Measurements from ENCODE around the gene DENND1C. TPM values are rescaled to one million over a fixed set of nuclear protein-coding genes. Genes with fewer than 3 reads are reported as not detected.

DENND1C gene
- total and polyA plus RNA-seq, 7 donors: 0.17 to 0.93 (median 0.27) TPM

- no peak for ATAC-seq
- no peaks in the 10 kb centered on the region for H3K9me3 ChIP-seq
Observed at GRCh38 chr19:6522712-6523111, 41.1 kb upstream of the DENND1C start.

GRCh38 chr19:6521718-6522646 lies 40.4 kb upstream of the DENND1C start:
- TF ChIP-seq, protein P1, sequence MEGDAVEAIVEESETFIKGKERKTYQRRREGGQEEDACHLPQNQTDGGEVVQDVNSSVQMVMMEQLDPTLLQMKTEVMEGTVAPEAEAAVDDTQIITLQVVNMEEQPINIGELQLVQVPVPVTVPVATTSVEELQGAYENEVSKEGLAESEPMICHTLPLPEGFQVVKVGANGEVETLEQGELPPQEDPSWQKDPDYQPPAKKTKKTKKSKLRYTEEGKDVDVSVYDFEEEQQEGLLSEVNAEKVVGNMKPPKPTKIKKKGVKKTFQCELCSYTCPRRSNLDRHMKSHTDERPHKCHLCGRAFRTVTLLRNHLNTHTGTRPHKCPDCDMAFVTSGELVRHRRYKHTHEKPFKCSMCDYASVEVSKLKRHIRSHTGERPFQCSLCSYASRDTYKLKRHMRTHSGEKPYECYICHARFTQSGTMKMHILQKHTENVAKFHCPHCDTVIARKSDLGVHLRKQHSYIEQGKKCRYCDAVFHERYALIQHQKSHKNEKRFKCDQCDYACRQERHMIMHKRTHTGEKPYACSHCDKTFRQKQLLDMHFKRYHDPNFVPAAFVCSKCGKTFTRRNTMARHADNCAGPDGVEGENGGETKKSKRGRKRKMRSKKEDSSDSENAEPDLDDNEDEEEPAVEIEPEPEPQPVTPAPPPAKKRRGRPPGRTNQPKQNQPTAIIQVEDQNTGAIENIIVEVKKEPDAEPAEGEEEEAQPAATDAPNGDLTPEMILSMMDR (IDR thresholded peaks at IDR 0.05): no peak
- 55 to 61% (median 58%) methylated on average over 19 to 20 of the region's 20 CpGs for WGBS, 3 donors
- no peak for ATAC-seq
- H3K27me3 ChIP-seq (ENCODE audit: insufficient read depth in 3 of 3, low read length in 2 of 3): peaks cover 0 to 3% (median 0%) of the 10 kb centered on the region in 3 donors
- intact Hi-C loops (cut with DNase I): no loop called here
- no peak overlapping the region for H3K27ac ChIP-seq
- H3K9me3 ChIP-seq: no peaks in the 10 kb centered on the region
- peaks cover 16% of the 10 kb centered on the region for H3K4me1 ChIP-seq
- no peak overlapping the region for H3K4me3 ChIP-seq
- no peak for DNase-seq
- no peaks in the 10 kb centered on the region for H3K36me3 ChIP-seq (ENCODE audit: insufficient read depth in 1 of 2, low read depth in 1 of 2)

More at GRCh38 chr19:6522712-6523111, 41.1 kb upstream of the DENND1C start:
- Histone ChIP-seq H3K4me1 (peaks cover 10% of the 10 kb centered on the region), H3K27me3 (ENCODE audit: insufficient read depth in 3 of 3, low read length in 2 of 3) (peaks cover 0 to 3% (median 0%) of the 10 kb centered on the region in 3 donors), H3K4me3 (no peak overlapping the region), H3K27ac (no peak overlapping the region), H3K36me3 (ENCODE audit: insufficient read depth in 1 of 2, low read depth in 1 of 2) (no peaks in the 10 kb centered on the region)
- intact Hi-C loops (cut with DNase I): no loop called here
- WGBS, 3 donors: 75 to 77% (median 75%) methylated on average over 6 of the region's 6 CpGs
- DNase-seq: no peak
- TF ChIP-seq, protein P1 (IDR thresholded peaks at IDR 0.05): no peak

DNA sequence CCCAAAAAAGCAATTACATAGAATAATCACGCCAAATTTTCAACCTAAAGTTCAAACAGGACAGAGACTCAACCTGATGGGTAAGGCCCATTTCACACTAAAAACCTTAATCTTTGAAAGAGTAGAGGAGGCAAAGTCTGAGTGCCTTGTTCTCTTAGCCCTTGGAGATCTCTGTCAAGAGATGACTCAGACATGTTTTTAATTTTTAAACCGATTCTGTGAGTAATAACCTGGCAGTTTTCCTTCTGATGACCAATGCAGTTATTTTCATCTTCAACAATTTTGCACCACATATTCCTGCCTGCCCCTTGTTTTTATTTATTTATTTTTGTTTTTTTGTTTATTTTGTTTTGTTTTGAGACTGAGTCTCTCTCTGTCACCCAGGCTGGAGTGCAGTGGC lies 37.7 kb upstream of the DENND1C start:
- ATAC-seq (no peak), DNase-seq (no peak)
- Histone ChIP-seq H3K27ac (peak overlapping the region; percentile 36), H3K27me3 (ENCODE audit: insufficient read depth in 3 of 3, low read length in 2 of 3) (peaks cover 0 to 3% (median 0%) of the 10 kb centered on the region in 3 donors), H3K4me1 (peaks cover 16% of the 10 kb centered on the region), H3K36me3 (ENCODE audit: insufficient read depth in 1 of 2, low read depth in 1 of 2) (no peaks in the 10 kb centered on the region), H3K9me3 (no peaks in the 10 kb centered on the region), H3K4me3 (no peak overlapping the region)
- TF ChIP-seq, protein P1 (IDR thresholded peaks at IDR 0.05): no peak
- WGBS, 3 donors: 35 to 41% (median 40%) methylated on average over 2 of the region's 2 CpGs
- intact Hi-C loops (cut with DNase I): loop anchor here (2.0 to 5.0 kb wide), 2 partner anchors 218 to 348 kb away; partner anchors contain the start of genes GPR108 (in 1 of the 2) and TRIP10 (in 1 of the 2)

GRCh38 chr19:6518145-6518911 lies 36.7 kb upstream of the DENND1C start:
- H3K27me3 ChIP-seq (ENCODE audit: insufficient read depth in 3 of 3, low read length in 2 of 3): peaks cover 0 to 3% (median 0%) of the 10 kb centered on the region in 3 donors
- ATAC-seq: no peak
- TF ChIP-seq, protein P1 (IDR thresholded peaks at IDR 0.05): no peak
- no peak for DNase-seq
- intact Hi-C loops (cut with DNase I): loop anchor here (1.0 to 5.0 kb wide), 3 partner anchors 219 to 348 kb away; partner anchors contain the start of genes GPR108 (in 2 of the 2) and TRIP10 (in 1 of the 2)
- 49 to 50% (median 50%) methylated on average over 14 of the region's 14 CpGs for WGBS, 3 donors
- H3K36me3 ChIP-seq (ENCODE audit: insufficient read depth in 1 of 2, low read depth in 1 of 2): no peaks in the 10 kb centered on the region
- H3K9me3 ChIP-seq: no peaks in the 10 kb centered on the region
- peaks cover 16% of the 10 kb centered on the region for H3K4me1 ChIP-seq
- no peak overlapping the region for H3K4me3 ChIP-seq
- no peak overlapping the region for H3K27ac ChIP-seq
